Body of pancreas (tissue), 4 donors: ENCODE results near the gene DDX47. TPM values are rescaled to one million over a fixed set of nuclear protein-coding genes. Genes with fewer than 3 reads are reported as not detected.
"Not testable (repeated sequence)": the region's sequence is repeated elsewhere in the genome, so short reads cannot be mapped to it uniquely, and the experiment has no call there.

Experiments
- ATAC-seq: fragments of 150-250 bp; one replicate; pipeline ENCODE4 v1.9.1; 2016
- DNase-seq, 4 donors: peaks; one replicate each; pipeline ENCODE4 v3.0.0-alpha.2; 2019
- H3K27ac ChIP-seq, 4 donors: fragments of 200-600 bp; sonication (generic); 1 replicate in 3 of 4; 2 replicates in 1 of 4; pipeline versions ENCODE4 v1.5.1 to v1.6.1; 2016 to 2019; ENCODE audit warnings: mild to moderate bottlenecking in 1 of 4, mixed read lengths in 1 of 4, moderate library complexity in 1 of 4
- H3K27me3 ChIP-seq, 2 donors: fragments of 200-600 bp; sonication (generic); one replicate each; pipeline ENCODE4 v1.6.0; 2016; ENCODE audit warnings: mild to moderate bottlenecking in 1 of 2
- H3K36me3 ChIP-seq, 2 donors: fragments of 200-600 bp; sonication (generic); replicated peaks in 1 of 2; 2 replicates each; pipeline ENCODE4 v1.5.1; 2016; ENCODE audit warnings: low read depth in 2 of 2; ENCODE audit not compliant: insufficient read depth in 1 of 2
- H3K4me1 ChIP-seq: fragments of 200-600 bp; sonication (generic); one replicate; pipeline ENCODE4 v1.6.0; 2016
- H3K4me3 ChIP-seq, 2 donors: fragments of 200-600 bp; sonication (generic); 1 replicate in 1 of 2; 2 replicates in 1 of 2; pipeline ENCODE4 v1.5.1; 2016 to 2019
- H3K9me3 ChIP-seq, 3 donors: fragments of 200-600 bp; sonication (generic); 1 replicate in 2 of 3; 2 replicates in 1 of 3; pipeline ENCODE4 v1.5.1; 2016
- CTCF ChIP-seq, 7 experiments: fragments of 450-650 bp in 4 of 7; fragments of 200-600 bp in 3 of 7; sonication (generic) in 3 of 7; IDR thresholded peaks; one replicate each; pipeline ENCODE4 v1.5.1; 2016 to 2019; ENCODE audit warnings: antibody characterized with exemption in 7 of 7
- POLR2A ChIP-seq, 3 donors: fragments of 450-650 bp; IDR thresholded peaks; one replicate each; pipeline ENCODE4 v1.6.1; 2016; ENCODE audit warnings: antibody characterized with exemption in 3 of 3, mild to moderate bottlenecking in 2 of 3
- WGBS, 2 donors: methylation state at CpG; one replicate each; pipeline ENCODE4 v1.1.5; 2017; 5-methylcytosine and 5-hydroxymethylcytosine counted together
- intact Hi-C: fragments of 100-400 bp; cut with DNase I; formaldehyde crosslinking; loops from one replicate; pipeline ENCODE4 v1.15.1; 2023
- total RNA-seq, 2 donors: library from RNA; depleted of rRNA; stranded (reverse); fragments of >200 nt; gene quantifications; one replicate each; pipeline ENCODE4 v1.1.0, GENCODE V29; 2016

Gene DDX47
- total RNA-seq, 2 donors from 2014 or later, result 32.4 to 59.7 TPM

- Histone ChIP-seq H3K4me1 (peaks cover 4% of the 10 kb centered on the region), H3K27ac (no peak overlapping the region), H3K9me3 (no peaks in the 10 kb centered on the region), H3K36me3 (no peaks in the 10 kb centered on the region), H3K4me3 (no peak overlapping the region), H3K27me3 (no peaks in the 10 kb centered on the region)
- no peak for TF ChIP-seq POLR2A (IDR thresholded peaks at IDR 0.05)
- WGBS, 2 donors, result 58 to 62% methylated on average over 10 of the region's 10 CpGs
- no peak for DNase-seq
- ATAC-seq, result peak; percentile 50
- intact Hi-C loops, result no loop called here
Observed at GRCh38 chr12:12872139-12872933, 59.2 kb downstream of the DDX47 start.

GRCh38 chr12:12872934-12873275 lies 59.8 kb downstream of the DDX47 start:
- H3K4me3 ChIP-seq, result no peak overlapping the region
- DNase-seq (no peak), ATAC-seq (no peak)
- intact Hi-C loops, result no loop called here
- no peak overlapping the region for H3K27ac ChIP-seq
- no peaks in the 10 kb centered on the region for H3K27me3 ChIP-seq
- peaks cover 4% of the 10 kb centered on the region for H3K4me1 ChIP-seq
- TF ChIP-seq POLR2A (IDR thresholded peaks at IDR 0.05), result no peak
- no peaks in the 10 kb centered on the region for H3K9me3 ChIP-seq
- WGBS, 2 donors, result 54% methylated on average over 2 of the region's 2 CpGs
- H3K36me3 ChIP-seq, result no peaks in the 10 kb centered on the region

GRCh38 chr12:12874029-12874428 lies 60.9 kb downstream of the DDX47 start:
- no peaks in the 10 kb centered on the region for H3K36me3 ChIP-seq
- no peaks in the 10 kb centered on the region for H3K9me3 ChIP-seq
- ATAC-seq, result no peak
- H3K4me1 ChIP-seq, result peaks cover 4% of the 10 kb centered on the region
- H3K4me3 ChIP-seq, result no peak overlapping the region
- intact Hi-C loops, result no loop called here
- H3K27ac ChIP-seq, result no peak overlapping the region
- TF ChIP-seq CTCF (IDR thresholded peaks at IDR 0.05) (no peak), POLR2A (IDR thresholded peaks at IDR 0.05) (no peak)
- DNase-seq, result no peak
- WGBS, 2 donors, result 67 to 83% methylated on average over 1 of the region's 1 CpG
- no peaks in the 10 kb centered on the region for H3K27me3 ChIP-seq

- H3K9me3 ChIP-seq, H3K27ac ChIP-seq, DNase-seq, intact Hi-C loops, H3K4me3 ChIP-seq, H3K4me1 ChIP-seq, ATAC-seq, H3K27me3 ChIP-seq, H3K36me3 ChIP-seq: not testable (repeated sequence)
- 93 to 95% methylated on average over 5 to 10 of the region's 10 CpGs for WGBS, 2 donors
Observed at GRCh38 chr12:12875301-12875700, 62.2 kb downstream of the DDX47 start.

GRCh38 chr12:12877153-12877768 lies 64.1 kb downstream of the DDX47 start:
- ATAC-seq (no peak), DNase-seq (no peak)
- no peak overlapping the region for H3K27ac ChIP-seq
- peaks cover 4% of the 10 kb centered on the region for H3K4me1 ChIP-seq
- TF ChIP-seq CTCF (IDR thresholded peaks at IDR 0.05) (no peak), POLR2A (IDR thresholded peaks at IDR 0.05) (no peak)
- intact Hi-C loops, result no loop called here
- H3K4me3 ChIP-seq, result no peak overlapping the region
- no peaks in the 10 kb centered on the region for H3K9me3 ChIP-seq
- H3K36me3 ChIP-seq, result no peaks in the 10 kb centered on the region
- WGBS, 2 donors, result 57 to 62% methylated on average over 5 of the region's 5 CpGs
- no peaks in the 10 kb centered on the region for H3K27me3 ChIP-seq

- Histone ChIP-seq H3K27me3 (no peaks in the 10 kb centered on the region), H3K27ac (no peak overlapping the region), H3K4me1 (no peaks in the 10 kb centered on the region), H3K4me3 (no peak overlapping the region), H3K9me3 (no peaks in the 10 kb centered on the region), H3K36me3 (no peaks in the 10 kb centered on the region)
- no peak for DNase-seq
- intact Hi-C loops, result no loop called here
- WGBS, 2 donors, result 87 to 88% methylated on average over 9 of the region's 9 CpGs
- no peak for ATAC-seq
- no peak for TF ChIP-seq POLR2A (IDR thresholded peaks at IDR 0.05)
- TF ChIP-seq CTCF (IDR thresholded peaks at IDR 0.05), result no peak
Observed at GRCh38 chr12:12877781-12878455, 64.8 kb downstream of the DDX47 start.
